NCI-H748 treated with DMSO at 0.1 percent for 48 hours (cell line): ENCODE data around the gene SKIL.

Experiments
- DNase-seq: peaks from one replicate; lab custom pipeline; 2025; lab: John Stamatoyannopoulos, UW

Gene SKIL

GRCh38 chr3:170397685-170398084 lies 40.2 kb downstream of the SKIL start:
- DNase-seq: no peak

GRCh38 chr3:170405101-170405500 lies 47.6 kb downstream of the SKIL start:
- DNase-seq: no peak

GRCh38 chr3:170410428-170411029 lies 53.0 kb downstream of the SKIL start:
- no peak for DNase-seq

GRCh38 chr3:170413291-170413690 lies 55.8 kb downstream of the SKIL start:
- no peak for DNase-seq

GRCh38 chr3:170414202-170414663 lies 56.7 kb downstream of the SKIL start:
- peak; percentile 67 for DNase-seq

GRCh38 chr3:170417090-170417489 lies 59.6 kb downstream of the SKIL start:
- no peak for DNase-seq

- peak; percentile 44 for DNase-seq
Observed at GRCh38 chr3:170418422-170419398, 61.2 kb downstream of the SKIL start, which contains the start of gene CLDN11. TSS of gene CLDN11 (plus strand) at chr3:170418868. CDS start at chr3:170419067, 199 bp downstream.

- DNase-seq: no peak
Observed at GRCh38 chr3:170419557-170420087, 62.1 kb downstream of the SKIL start.

- DNase-seq: no peak
Observed at GRCh38 chr3:170420307-170420821, 62.8 kb downstream of the SKIL start.

- no peak for DNase-seq
Observed at GRCh38 chr3:170421111-170421641, 63.7 kb downstream of the SKIL start.

GRCh38 chr3:170421758-170422157 lies 64.2 kb downstream of the SKIL start:
- no peak for DNase-seq

- no peak for DNase-seq
Observed at GRCh38 chr3:170423001-170423615, 65.6 kb downstream of the SKIL start.

GRCh38 chr3:170424879-170425278 lies 67.4 kb downstream of the SKIL start:
- DNase-seq: no peak

- DNase-seq: no peak
Observed at GRCh38 chr3:170425491-170426239, 68.2 kb downstream of the SKIL start.

GRCh38 chr3:170426240-170426797 lies 68.8 kb downstream of the SKIL start:
- DNase-seq: no peak

- no peak for DNase-seq
Observed at GRCh38 chr3:170428095-170428494, 70.6 kb downstream of the SKIL start.

- no peak for DNase-seq
Observed at GRCh38 chr3:170429050-170429449, 71.5 kb downstream of the SKIL start.

GRCh38 chr3:170431054-170431453 lies 73.5 kb downstream of the SKIL start:
- no peak for DNase-seq

- no peak for DNase-seq
Observed at GRCh38 chr3:170432416-170432815, 74.9 kb downstream of the SKIL start.

GRCh38 chr3:170436697-170437096 lies 79.2 kb downstream of the SKIL start:
- no peak for DNase-seq

GRCh38 chr3:170437176-170437575 lies 79.7 kb downstream of the SKIL start:
- no peak for DNase-seq
